Superior temporal gyrus (tissue), 1 donor: Measurements from ENCODE around the gene EPB41.
A peak's percentile ranks its signal among the peaks of the same experiment; 100 is the strongest.
"Not testable (repeated sequence)": the region's sequence is repeated elsewhere in the genome, so short reads cannot be mapped to it uniquely, and the experiment has no call there.

Experiments used
- DNase-seq: peaks from one replicate; pipeline ENCODE4 v3.0.0-alpha.2; 2016; ENCODE audit errors: extremely low spot score

The EPB41 gene

DNA sequence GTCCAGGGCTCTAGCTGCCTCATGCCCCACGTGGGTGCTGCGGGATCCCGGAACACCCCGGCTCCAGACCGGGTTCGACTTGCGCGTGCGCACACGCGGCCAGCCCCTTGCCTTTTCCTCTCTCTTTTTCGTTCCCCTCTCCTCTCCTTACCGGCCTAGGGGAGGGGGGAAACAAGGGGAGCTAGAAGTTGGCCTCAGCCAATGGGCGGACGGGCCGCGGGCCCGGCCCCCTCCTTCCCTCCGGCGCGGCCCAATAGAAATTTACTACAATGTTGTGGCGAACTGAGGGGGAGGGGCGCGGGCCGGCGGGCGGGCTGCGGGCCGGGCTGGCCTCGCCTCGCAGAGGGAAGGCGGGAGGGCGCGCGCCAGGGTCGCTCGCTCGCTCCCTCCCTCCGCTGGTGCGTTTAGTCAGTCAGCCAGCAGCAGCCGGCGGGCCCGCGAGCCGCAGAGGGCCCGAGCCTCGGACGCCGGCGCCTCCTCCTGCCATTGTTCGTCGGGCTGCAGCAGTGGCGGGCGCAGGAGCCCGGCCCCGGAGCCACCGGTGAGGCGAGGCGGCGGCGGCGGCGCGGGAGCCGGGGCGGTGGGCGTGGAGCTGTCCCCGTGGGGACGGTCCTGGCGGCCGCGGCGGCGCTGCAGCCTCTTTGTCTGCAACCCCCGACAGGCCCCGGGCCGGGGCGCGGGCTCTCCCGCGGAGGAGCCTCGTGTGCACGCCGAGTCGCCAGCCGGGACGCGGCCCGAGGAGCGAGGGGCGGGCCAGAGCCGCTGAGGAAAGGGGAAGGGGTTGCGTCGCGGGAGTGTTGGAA lies at the start of gene EPB41:
EPB41 (plus strand) TSS at position 342 of the 803 bp plus-strand sequence. CDS start 72,869 bp downstream, outside the sequence.
- DNase-seq, result peak; percentile 83

DNA sequence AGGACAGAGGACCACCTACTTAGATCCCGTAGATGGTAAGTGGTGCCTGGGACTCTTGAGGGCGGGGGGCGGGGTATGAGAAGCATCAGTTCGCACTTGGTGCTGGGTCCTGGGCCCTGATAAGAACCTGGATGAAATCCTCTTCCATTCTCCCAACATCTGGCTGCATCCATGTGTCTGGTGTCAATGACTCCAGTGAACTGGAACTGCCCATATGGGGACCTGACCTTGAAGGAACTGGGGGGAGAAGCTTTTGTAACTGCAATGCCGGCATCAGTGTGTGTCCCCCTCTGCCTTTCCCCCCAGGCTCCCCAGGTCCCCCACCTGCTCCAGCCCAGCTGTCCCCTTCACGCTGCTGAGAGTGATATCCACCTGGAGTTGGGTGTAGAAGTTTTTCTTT lies 49.7 kb upstream of the EPB41 start:
- no peak for DNase-seq

DNA sequence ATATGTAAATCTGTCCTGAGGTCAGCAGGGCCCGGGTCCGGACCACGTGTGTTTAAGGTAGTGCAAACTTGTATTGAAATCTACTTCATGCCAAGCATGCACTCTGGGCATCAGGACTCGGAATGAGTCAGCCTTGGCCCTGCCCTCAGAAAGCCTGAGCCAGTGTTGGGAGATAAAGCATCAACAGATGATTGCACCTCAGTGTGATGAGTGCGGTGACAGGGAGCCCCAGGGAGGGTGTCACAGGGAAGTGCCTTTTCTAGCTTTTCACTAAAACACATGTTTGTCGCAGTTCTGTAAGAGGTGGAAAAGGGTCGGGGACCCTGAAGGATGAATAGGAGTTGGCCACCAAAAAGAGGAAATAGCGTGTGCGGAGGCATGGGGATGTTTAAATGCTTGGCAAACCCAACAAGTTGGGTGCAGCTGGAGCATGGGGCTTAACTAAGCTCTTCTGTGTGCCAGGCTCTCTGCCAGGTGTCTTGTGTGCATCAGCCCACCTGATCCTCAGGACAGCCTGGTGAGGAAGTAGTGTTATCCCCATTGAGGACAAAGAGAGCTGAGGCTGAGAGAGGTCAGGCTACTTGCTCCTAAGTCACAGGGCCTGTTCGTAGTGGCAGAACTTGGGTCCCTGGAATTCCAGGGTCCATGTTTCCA lies 48.2 kb upstream of the EPB41 start:
- no peak for DNase-seq

DNA sequence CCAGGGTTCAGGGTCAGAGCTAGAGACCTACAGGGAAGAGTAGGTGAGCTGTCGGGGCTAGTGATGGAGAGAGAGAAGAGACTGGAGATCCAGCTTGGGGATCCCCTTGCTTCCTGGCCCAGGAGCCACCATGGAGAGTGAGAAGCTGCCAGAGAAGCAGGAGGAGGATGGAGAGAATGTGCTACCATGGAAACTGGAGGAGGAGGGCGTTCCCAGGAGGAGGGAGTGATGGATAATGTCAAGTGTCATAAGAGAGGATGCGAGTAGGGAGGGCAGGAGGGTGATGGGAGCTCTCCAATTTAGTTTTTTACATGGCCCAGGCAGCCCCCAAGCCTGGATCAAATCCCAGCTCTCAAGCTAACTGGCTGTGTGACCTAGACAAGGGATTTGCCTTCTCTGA lies 46.5 kb upstream of the EPB41 start:
- no peak for DNase-seq

DNA sequence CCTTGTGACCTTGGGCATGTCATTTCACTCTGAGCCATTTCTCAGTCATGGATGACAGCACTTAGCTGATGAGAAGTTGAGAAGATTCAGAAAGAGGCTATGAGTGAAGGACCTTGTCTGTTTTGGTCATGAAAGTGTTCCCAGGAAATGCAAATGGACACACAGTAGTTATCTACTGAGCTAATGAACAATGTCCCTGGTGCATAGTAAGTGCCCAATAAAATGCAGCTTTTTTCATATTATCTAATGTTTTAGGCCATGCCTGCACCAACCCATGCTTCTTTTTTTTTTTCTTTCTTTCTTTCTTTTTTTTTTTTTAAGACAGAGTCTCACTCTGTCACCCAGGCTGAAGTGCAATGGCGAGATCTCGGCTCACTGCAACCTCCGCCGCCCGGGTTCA lies 44.4 kb upstream of the EPB41 start:
- no peak for DNase-seq

GRCh38 chr1:28871631-28872401 lies 42.6 kb upstream of the EPB41 start:
- DNase-seq, result no peak

DNA sequence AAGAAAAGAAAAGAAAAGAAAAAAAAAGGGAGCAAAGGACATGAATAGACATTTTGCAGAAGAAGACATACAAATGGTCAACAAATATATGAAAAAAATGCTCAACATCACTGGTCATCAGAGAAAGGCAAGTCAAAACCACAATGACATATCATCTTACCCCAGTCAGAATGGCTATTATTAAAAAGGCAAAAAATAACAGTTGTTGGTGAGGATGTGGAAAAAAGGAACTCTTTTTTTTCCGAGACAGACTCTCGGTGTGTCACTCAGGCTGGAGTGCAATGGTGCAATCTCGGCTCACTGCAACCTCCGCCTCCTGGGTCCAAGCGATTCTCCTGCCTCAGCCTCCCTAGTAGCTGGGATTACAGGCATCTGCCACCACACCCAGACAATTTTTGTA lies 39.2 kb upstream of the EPB41 start:
- not testable (repeated sequence) for DNase-seq

DNA sequence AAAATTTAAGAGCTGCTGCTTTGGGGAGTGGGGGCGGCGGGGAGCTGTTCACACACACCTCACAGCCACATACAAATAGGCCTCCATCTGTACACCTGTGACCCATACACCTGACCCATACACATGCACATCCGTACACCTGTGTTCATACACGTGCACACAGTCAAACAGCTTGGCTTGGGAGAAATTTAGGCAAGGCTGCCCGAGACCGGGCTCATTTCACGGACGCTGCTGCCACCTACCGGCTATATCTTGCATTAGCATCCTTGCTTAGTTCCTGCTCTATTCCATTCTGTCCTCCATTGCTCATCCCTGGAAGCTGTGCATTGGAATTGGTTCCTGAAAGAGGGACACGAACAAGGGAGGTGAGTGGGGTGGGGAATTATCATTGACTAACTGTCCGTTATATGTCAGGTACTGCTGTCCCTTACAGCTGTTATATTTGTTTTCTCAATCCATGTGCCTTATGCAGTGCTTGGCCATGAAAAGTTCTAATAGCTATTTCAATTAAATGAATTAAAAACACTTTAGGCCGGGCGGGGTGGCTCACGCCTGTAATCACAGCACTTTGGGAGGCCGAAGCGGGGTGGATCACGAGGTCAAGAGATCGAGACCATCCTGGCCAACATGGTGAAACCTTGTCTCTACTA lies 37.1 kb upstream of the EPB41 start:
- peak; percentile 92 for DNase-seq

DNA sequence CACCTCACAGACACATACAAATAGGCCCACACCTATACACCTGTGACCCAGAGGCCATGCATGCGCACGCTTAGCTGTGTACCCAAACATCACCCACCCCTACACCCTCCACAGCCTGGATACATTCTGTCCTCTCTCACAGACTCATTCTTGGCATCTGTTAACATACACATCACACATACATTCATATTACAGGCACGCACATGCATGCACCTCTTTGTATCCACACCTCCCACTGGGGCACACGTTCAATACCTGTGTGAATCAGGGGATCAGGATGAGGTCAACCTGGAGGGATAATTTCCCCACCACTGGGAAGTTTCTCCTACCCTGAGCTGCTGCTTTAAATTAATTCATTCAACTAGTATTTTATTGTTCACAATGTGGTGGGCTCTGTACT lies 35.6 kb upstream of the EPB41 start:
- no peak for DNase-seq

- peak; percentile 93 for DNase-seq
Measured at GRCh38 chr1:28882009-28882628, 32.2 kb upstream of the EPB41 start.

DNA sequence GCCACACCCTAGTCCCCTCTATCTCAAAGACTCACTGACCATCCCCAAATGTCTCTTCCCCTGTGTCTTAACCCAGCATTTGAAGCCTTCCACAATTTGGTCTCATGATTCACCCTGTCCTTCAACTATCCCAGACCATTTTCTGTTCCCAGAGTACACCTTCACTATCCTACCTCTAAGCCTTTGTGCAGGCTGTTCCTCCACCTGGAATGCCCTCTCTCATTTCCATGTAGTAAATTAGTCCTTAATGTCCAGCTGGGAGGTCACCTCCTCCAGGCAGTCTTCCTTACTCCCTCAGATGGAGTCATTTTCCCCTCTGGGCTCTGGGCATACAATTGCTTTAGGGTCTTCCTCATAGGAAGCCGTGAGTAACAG lies 31.1 kb upstream of the EPB41 start:
- no peak for DNase-seq

DNA sequence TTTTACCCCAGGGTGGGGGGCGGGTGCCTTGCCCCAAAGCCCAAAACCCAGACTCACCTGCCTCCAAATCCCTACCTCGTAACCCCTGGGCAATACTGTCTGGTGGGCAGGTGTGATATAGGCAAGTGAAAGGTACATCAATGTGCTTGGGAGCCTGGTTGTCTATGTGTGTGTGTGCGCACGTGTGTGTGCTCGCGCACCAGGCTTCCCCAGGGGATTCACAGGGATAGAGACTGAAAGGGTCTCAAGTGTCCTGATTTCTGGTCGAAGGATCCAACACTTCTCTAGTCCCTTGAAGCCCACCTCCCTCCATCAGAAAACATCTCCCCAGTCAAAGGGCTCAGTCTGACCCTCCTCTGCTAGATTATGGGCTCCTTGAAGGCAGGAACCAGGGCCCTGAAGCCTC lies 28.9 kb upstream of the EPB41 start:
- no peak for DNase-seq

GRCh38 chr1:28885977-28886730 lies 28.2 kb upstream of the EPB41 start:
- DNase-seq, result no peak

DNA sequence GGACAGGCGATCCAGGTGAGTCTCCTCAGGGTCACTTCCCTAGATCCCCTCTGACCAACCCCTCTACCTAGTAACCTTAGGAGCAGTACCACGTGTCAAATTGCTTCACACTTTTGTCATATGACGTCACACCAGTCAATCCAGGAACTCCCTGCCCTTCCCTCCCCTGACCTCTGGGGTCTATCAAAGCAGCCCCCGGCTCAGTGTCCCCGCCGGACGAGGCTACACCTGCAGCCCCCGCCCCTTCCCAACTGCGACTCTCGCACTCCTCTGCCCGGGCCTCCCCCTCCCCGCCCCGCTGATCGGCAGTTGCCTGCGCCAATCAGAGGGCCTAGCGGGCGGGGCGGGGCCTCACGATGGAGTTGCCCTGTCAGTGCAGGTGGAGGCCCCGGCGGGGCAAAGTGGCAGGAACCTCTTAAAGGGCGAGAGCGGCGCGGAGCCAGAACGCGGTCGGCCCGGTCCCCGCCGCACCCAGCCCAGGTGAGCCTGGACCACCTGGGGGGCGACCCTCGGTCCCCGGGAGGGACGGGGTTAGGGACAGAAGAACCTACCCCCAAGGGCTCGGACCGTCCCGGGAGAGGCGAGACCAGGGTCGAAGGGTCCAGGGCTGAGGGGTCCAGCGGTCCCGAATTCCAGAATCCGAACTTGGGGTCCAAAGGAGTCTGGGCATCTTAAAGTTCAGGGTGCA lies 27.5 kb upstream of the EPB41 start:
- DNase-seq, result no peak

DNA sequence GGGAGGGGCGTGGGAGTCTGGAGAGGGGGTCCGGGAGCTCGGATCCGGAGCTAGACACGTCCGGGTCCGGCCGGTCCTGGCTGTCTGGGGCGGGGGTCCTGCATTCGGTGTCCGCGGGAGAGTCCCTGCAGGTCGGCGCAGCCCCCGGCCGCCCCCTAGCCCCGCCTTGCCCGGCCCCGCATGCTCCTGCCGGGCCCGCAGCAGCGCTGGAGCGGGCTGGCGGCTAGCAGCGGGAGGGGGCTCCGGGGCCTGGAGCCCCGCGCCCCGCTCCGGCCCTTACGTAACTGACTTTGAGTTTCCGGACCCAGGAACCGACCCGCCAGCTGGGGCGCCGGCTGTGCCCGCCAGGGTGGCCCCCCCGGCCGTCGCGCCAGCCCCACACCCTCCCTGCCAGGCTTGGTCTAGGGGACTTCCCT lies 26.9 kb upstream of the EPB41 start:
- DNase-seq, result no peak

DNA sequence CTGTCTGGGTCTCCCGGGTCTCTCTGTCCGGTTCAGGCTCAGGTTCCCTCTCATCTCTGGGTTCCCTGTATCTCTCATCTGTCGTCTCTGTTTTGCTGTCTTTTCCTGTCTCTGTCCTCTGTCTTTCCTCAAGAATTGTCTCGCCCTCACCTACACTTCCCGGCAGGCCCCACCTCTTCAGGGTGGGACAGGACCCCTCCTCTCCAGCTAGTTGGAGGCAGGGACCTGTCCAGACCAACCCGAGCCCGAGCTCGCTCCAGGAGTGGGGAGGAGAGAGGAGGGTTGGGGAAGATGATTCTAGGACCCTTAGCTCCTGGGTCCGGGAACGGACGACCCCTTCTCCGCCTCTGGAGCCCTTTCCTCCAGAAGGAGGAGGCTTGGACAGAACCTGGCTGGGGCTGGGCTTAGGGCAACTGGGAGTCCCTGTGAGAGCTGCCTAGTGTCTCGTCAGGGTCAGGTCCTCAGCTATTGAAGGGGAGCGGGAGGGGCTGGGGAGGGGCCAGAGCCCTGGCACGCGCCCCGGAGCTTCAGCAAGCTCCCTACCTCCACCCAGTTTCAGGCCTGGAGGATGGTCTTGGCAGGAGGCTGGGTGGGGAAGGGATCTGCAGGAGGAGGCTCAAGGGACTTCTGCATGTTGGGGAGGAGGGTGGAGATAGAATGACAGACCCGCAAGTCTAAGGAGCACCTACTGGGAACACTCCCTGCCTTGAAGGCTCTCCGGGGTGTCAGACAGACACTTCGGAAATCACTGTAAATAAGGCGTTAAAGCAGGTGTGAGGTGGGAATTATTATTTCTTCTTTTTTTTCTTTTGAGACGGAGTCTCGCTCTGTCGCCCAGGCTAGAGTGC lies 26.3 kb upstream of the EPB41 start:
- DNase-seq, result no peak

- DNase-seq, result no peak
Measured at GRCh38 chr1:28888915-28889314, 25.5 kb upstream of the EPB41 start.

DNA sequence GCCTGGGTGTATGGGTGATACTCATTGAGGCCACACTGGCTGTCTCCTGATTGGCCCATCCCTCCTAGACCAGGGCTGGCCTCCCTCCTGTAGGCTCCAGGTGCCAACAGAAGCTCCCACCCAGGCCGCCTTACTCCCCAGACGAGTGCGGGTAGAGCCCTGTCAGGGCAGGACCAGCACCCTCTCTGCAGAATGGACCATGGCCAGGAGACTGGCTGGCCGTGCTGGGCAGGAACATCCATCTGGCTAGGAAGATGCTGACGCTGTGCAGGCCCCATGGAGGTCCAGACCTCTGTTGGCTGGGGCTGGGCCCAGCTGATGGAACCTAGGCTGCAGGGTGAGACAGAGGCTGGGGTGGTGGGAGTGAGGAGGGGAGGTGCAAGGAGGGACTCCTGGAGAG lies 25.0 kb upstream of the EPB41 start:
- no peak for DNase-seq

GRCh38 chr1:28890435-28890834 lies 23.9 kb upstream of the EPB41 start:
- no peak for DNase-seq
